TTC549 (cell line): ENCODE measurements around the gene EIF5A.
"Not testable (repeated sequence)": the region's sequence is repeated elsewhere in the genome, so short reads cannot be mapped to it uniquely, and the experiment has no call there.

Experiments
- FAIRE-seq: peaks from 2 replicates; lab custom pipeline; 2012; peaks lifted over from hg19 to GRCh38; lab: Jason Lieb, UNC

The EIF5A gene

DNA sequence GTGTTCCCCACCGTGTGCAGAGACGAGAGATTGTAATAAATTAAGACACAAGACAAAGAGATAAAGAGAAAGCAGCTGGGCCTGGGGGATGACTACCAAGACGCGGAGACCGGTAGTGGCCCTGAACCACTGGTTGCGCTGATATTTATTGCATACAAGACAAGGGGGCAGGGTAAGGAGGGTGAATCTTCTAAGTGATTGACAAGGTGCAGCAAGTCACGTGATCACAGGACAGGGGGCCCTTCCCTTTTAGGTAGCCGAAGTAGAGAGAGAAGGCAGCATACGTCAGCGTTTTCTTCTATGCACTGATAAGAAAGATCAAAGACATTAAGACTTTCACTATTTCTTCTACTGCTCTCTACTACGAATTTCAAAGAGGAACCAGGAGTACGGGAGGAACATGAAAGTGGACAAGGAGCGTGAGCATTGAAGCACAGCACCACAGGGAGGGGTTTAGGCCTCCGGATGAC, 25.2 kb downstream of the EIF5A start:
- FAIRE-seq = not testable (repeated sequence)

GRCh38 chr17:7334938-7335538, 27.6 kb downstream of the EIF5A start:
- FAIRE-seq = no peak

GRCh38 chr17:7335765-7336164, 28.3 kb downstream of the EIF5A start:
- FAIRE-seq = not testable (repeated sequence)

- no peak for FAIRE-seq
Measured at GRCh38 chr17:7336240-7337175, 29.1 kb downstream of the EIF5A start, which contains the start of gene ACAP1. TSS of gene ACAP1 (plus strand) at chr17:7336529. CDS start at chr17:7336735, 206 bp downstream.

DNA sequence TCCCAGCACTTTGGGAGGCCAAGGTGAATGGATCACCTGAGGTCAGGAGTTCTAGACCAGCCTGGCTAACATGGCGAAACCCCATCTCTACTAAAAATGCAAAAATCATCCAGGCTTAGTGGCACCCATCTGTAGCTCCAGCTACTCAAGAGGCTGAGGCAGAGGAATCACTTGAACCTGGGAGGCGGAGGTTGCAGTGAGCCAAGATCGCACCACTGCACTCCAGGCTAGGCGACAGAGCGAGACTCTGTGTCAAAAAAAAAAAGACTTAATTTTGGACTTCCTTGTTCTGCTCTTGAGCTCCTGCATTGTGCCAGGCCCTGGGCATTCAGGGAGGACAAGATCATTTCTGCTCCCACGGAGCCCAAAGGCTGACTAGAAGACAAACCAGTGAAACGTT, 30.2 kb downstream of the EIF5A start:
- FAIRE-seq = not testable (repeated sequence)

DNA sequence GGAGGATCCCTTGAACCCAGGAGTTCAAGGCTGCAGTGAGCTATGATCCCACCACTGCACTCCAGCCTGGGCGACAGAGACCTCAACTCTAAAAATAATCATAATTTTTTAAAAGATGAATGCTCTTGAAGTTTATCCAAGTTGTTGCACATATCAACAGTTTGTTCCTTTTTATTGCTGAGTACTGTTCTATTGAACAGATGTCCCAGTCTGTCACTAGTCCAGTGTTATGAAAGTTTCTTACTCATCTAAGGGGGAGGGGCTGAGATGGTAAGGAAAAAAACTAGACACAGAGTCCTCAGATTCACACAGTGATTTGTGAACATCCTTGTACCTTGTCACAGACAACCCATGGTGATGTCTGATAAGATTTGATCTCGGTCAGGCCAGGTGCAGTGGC, 32.8 kb downstream of the EIF5A start:
- FAIRE-seq = no peak

- no peak for FAIRE-seq
Measured at GRCh38 chr17:7341842-7342241, 34.4 kb downstream of the EIF5A start.

DNA sequence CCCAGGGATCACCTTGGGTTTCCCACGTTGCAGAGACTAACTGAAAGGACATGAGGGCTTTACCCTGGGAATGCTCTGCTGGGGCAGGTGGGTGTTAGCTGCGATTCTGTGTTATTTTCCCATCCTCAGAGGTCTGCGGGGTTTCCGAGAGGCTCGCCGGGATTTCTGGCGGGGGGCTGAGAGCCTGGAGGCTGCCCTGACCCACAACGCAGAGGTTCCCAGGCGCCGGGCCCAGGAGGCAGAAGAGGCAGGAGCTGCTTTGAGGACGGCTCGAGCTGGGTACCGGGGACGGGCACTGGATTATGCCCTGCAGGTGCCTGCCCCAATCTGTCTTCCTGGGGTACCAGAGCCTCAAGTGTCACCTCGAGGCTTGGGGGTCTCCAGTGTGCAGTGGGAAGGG, 35.8 kb downstream of the EIF5A start:
- FAIRE-seq = no peak

DNA sequence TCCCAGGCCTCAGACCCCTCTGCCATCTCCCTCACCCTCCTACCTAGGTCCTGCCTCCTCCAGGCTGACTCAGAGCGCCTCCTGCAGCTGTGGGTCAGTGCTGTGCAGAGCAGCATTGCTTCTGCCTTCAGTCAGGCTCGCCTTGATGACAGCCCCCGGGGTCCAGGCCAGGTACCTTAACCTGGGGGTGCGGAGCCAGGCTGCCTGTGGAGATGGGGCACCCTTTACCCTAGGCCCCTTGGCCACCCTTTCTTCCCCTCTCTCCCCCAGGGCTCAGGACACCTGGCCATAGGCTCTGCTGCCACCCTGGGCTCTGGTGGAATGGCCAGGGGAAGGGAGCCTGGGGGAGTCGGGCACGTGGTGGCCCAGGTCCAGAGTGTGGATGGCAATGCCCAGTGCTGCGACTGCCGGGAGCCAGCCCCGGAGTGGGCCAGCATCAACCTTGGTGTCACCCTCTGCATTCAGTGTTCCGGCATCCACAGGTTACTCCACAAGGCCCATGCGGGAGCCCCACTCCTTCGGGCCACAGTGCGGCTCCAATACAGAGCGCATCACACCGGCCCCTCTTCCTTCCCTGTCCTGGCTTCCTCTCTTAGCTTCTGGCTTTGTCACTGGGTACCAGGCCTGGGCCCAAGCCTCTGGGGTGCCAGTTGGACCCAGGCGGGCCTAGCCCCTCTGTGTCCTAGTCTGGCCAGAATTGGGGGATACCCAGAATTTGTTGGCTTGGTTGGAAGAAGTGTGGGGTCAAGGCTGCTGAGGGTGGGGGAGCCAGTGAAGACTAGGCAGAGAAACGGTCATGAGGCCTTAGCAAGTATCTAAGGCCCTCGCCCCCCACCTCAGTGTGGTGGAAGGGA, 39.6 kb downstream of the EIF5A start:
- FAIRE-seq = no peak

DNA sequence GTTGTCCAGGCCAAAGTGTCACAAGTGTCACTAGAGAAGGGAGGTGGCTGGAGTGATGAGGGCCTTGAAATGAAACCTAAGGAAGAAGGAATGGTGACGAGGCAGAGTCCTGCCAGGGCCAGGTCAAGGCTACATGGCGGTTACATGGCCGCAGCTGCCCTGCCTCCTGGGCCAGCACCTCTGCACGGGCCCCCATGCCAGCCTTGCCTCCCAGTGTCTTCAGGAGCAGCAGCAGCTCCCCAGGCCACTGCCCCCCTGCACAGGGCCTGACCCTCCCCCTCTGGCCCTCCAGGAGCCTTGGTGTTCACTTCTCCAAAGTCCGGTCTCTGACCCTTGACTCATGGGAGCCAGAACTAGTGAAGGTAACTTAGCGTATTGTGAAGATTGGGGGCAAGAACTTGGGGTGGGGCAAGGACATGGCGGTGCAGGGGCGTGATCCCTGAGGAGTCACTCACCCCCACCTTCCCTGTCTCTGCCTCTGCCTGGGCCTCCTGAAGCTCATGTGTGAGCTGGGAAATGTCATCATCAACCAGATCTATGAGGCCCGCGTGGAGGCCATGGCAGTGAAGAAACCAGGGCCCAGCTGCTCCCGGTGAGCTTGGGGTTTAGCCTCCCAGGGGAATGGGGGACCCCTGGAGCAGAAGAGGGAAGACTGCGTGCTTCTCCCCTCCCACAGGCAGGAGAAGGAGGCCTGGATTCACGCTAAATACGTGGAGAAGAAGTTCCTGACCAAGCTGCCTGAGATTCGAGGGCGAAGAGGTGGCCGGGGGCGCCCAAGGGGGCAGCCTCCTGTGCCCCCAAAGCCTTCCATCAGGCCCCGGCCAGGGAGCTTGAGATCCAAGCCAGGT, 40.4 kb downstream of the EIF5A start:
- FAIRE-seq = no peak

GRCh38 chr17:7348478-7349242, 41.2 kb downstream of the EIF5A start:
- no peak for FAIRE-seq

DNA sequence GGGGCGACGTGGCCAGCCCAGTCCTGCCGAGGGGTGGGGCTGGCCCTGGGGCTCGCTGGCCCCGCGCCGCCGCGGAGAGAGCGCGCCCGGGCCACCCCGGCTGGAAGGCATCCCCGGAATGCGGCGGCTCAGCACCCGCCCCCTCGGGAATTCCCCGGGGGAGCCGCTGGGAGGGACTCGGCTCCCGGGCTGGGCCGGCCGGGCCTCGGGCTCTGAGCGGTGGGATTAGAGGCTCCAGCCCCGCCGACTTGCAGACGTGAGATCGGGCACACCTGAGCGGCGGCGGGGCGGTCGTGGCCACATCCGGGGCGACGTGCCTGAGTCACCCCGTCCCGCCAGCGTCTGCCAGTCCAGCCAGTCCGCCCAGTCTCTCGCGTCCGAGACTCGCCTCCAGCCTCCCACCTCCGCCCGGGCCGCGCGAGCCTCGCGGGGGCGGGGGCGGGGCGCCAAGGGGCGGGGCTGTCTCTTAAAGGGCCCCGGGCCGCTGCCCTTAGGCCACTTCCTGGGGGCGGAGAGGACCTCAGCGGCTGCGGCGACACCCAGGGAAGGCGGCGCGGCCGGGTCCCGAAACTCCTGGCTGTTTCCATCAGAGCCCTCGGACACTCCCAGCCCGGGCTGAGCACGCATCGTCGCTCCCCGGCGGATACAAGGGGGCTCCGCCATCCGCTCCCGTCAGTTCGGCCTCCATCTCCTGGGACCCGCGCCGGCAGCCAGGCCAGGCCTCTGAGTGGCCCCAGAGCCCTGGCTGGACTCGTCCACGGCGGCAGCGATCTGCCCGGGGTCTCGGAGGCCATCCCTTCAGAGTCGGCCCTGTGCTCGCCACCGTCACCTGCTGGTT, 44.5 kb downstream of the EIF5A start, which contains the start of gene KCTD11:
TSS of gene KCTD11 (plus strand) at position 498 of the 838 bp plus-strand sequence.
- FAIRE-seq = no peak

- no peak for FAIRE-seq
Measured at GRCh38 chr17:7352503-7352889, 45.1 kb downstream of the EIF5A start.

- no peak for FAIRE-seq
Measured at GRCh38 chr17:7352910-7353635, 45.6 kb downstream of the EIF5A start.

GRCh38 chr17:7354262-7354843, 46.9 kb downstream of the EIF5A start:
- no peak for FAIRE-seq

DNA sequence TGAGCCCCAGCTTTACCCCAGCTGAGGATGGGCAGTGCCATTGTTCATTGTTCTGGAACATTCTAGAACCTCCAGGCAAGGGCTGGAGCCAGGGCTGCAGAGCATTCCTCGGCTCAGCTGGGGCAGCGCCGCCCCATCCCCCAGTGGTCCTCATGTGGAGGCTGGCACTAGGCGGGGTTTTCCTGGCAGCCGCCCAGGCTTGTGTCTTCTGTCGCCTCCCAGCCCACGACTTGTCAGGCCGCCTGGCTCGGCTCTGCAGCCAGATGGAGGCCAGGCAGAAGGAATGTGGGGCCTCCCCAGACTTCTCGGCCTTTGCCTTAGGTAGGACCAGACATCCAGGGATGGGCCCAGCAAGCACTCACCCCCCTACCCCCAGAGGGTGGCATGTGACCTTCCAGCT, 47.6 kb downstream of the EIF5A start, which contains the start of gene TMEM95:
TSS of gene TMEM95 (plus strand) at position 104 of the 400 bp plus-strand sequence. CDS start at position 153, 49 bp downstream.
- FAIRE-seq = no peak

GRCh38 chr17:7355573-7355972, 48.1 kb downstream of the EIF5A start:
- FAIRE-seq = no peak

DNA sequence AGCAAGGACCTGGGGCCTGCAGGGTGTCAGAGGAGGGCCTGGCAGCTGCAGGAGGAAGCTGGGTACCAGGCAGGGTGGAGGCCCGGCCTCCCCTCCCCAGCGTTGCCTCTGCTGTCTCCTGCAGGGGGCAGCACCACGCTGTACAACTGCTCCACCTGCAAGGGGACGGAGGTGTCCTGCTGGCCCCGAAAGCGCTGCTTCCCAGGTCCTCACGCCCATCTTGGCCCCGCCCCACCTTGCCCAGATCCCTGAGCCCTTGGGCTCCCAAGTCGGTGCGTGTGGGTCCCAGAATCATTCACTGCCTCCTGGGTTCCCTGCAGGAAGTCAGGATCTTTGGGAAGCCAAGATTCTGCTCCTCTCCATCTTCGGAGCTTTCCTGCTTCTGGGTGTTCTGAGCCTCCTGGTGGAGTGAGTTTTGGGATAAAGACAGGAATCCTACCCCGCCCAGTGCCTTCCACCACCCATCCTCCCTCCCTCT, 48.7 kb downstream of the EIF5A start:
- no peak for FAIRE-seq
